IMR-90 (cell line): ENCODE data around the gene PLIN5. TPM values are rescaled to one million over a fixed set of nuclear protein-coding genes. Genes with fewer than 3 reads are reported as not detected.
"Not testable (repeated sequence)": the region's sequence is repeated elsewhere in the genome, so short reads cannot be mapped to it uniquely, and the experiment has no call there.

ENCODE experiments used
- ATAC-seq: fragments of 200-7000 bp; cut with Tn5 transposase; 2 replicates; pipeline ENCODE4 v1.9.1; 2020; ENCODE audit warnings: low read depth, mild to moderate bottlenecking, moderate library complexity
- BruUV-seq: library from RNA; stranded (reverse); fragments of 400-500 nt; replicated peaks from 2 replicates; lab custom pipeline; 2021; lab: Mats Ljungman, UMichigan
- CTCF ChIA-PET: fragments of 300-600 bp; formaldehyde crosslinking; extraction: SDS; loops from one replicate; lab custom pipeline; 2021; ENCODE audit warnings: antibody characterized with exemption; lab: Yijun Ruan, JAX
- POLR2A ChIA-PET: fragments of 300-600 bp; sonication (Branson Sonifier 250); formaldehyde crosslinking; loops from one replicate; lab custom pipeline; 2022; ENCODE audit warnings: antibody characterized with exemption; ENCODE audit not compliant: unreplicated experiment; lab: Charles Lee
- DNase-seq: peaks from one replicate; pipeline ENCODE4 v3.0.0; 2013
- H2AFZ ChIP-seq: replicated peaks from 2 replicates; pipeline ENCODE3; 2013; ENCODE audit warnings: low read length, mild to moderate bottlenecking; ENCODE audit not compliant: poor library complexity
- H2AK5ac ChIP-seq: 2 replicates; pipeline ENCODE4 v1.6.1; 2013; ENCODE audit warnings: low read depth, low read length, inconsistent platforms
- H2AK9ac ChIP-seq: replicated peaks from 2 replicates; pipeline ENCODE3; 2013; ENCODE audit warnings: mild to moderate bottlenecking, low read depth, low read length, moderate library complexity; ENCODE audit not compliant: poor library complexity
- H2BK120ac ChIP-seq: 2 replicates; pipeline ENCODE4 v1.6.1; 2013; ENCODE audit warnings: low read depth, low read length, inconsistent platforms
- H2BK15ac ChIP-seq: 3 replicates; pipeline ENCODE4 v1.6.1; 2013; ENCODE audit warnings: low read depth, low read length, inconsistent platforms
- H2BK20ac ChIP-seq: 2 replicates; pipeline ENCODE4 v1.6.1; 2013; ENCODE audit warnings: low read depth, mild to moderate bottlenecking, inconsistent platforms, low read length, moderate library complexity
- H2BK5ac ChIP-seq: 2 replicates; pipeline ENCODE4 v1.6.1; 2013; ENCODE audit warnings: mild to moderate bottlenecking, low read depth, low read length, inconsistent platforms; ENCODE audit not compliant: poor library complexity, severe bottlenecking
- H3K14ac ChIP-seq: replicated peaks from 2 replicates; pipeline ENCODE4 v1.6.1; 2013; ENCODE audit warnings: low read depth, low read length, inconsistent platforms
- H3K18ac ChIP-seq: 2 replicates; pipeline ENCODE4 v1.6.1; 2013; ENCODE audit warnings: low read depth, low read length, control low read depth
- H3K23ac ChIP-seq: 2 replicates; pipeline ENCODE4 v1.6.1; 2013; ENCODE audit warnings: low read depth, low read length, inconsistent platforms
- H3K27ac ChIP-seq: 2 replicates; pipeline ENCODE4 v1.5.1; 2013; ENCODE audit warnings: mild to moderate bottlenecking, control low read depth, low read length; ENCODE audit not compliant: insufficient read depth
- H3K27me3 ChIP-seq: 2 replicates; pipeline ENCODE4 v1.6.1; 2013; ENCODE audit warnings: low read length; ENCODE audit not compliant: control insufficient read depth, insufficient read depth
- H3K36me3 ChIP-seq: 2 replicates; pipeline ENCODE4 v1.6.1; 2013; ENCODE audit warnings: low read length, mixed read lengths; ENCODE audit not compliant: control insufficient read depth, insufficient read depth
- H3K4ac ChIP-seq: 2 replicates; pipeline ENCODE4 v1.6.1; 2013; ENCODE audit warnings: low read depth, low read length, inconsistent platforms
- H3K4me1 ChIP-seq: 2 replicates; pipeline ENCODE4 v1.6.1; 2013; ENCODE audit warnings: low read length, mixed read lengths; ENCODE audit not compliant: control insufficient read depth, insufficient read depth
- H3K4me2 ChIP-seq: 2 replicates; pipeline ENCODE4 v1.6.1; 2013; ENCODE audit warnings: low read depth, mild to moderate bottlenecking, control low read depth, low read length, moderate library complexity
- H3K4me3 ChIP-seq: 2 replicates; pipeline ENCODE4 v1.5.1; 2013; ENCODE audit warnings: low read depth, mild to moderate bottlenecking, control low read depth, low read length, moderate library complexity; ENCODE audit not compliant: insufficient read depth
- H3K56ac ChIP-seq: 2 replicates; pipeline ENCODE4 v1.6.1; 2013; ENCODE audit warnings: low read length, inconsistent platforms; ENCODE audit not compliant: insufficient read depth; ENCODE audit errors: extremely low read depth
- H3K79me1 ChIP-seq, 2 experiments: 2 replicates each; pipeline ENCODE4 v1.6.1; 2013; ENCODE audit warnings: low read length in 2 of 2, inconsistent platforms in 1 of 2, low read depth in 1 of 2
- H3K9ac ChIP-seq: 2 replicates; pipeline ENCODE4 v1.6.1; 2013; ENCODE audit warnings: low read depth, low read length, control low read depth
- H3K9me1 ChIP-seq: 2 replicates; pipeline ENCODE4 v1.6.1; 2013; ENCODE audit warnings: low read length, inconsistent platforms; ENCODE audit not compliant: insufficient read depth
- H3K9me3 ChIP-seq: 2 replicates; pipeline ENCODE4 v1.6.1; 2013; ENCODE audit warnings: low read length; ENCODE audit not compliant: control insufficient read depth, insufficient read depth
- H4K20me1 ChIP-seq: 2 replicates; pipeline ENCODE4 v1.6.1; 2013; ENCODE audit warnings: low read length, inconsistent platforms; ENCODE audit not compliant: insufficient read depth
- H4K5ac ChIP-seq: 2 replicates; pipeline ENCODE4 v1.6.1; 2013; ENCODE audit warnings: mild to moderate bottlenecking, low read depth, low read length, control low read depth
- H4K8ac ChIP-seq, 2 experiments: 2 replicates each; pipeline ENCODE4 v1.6.1; 2013; ENCODE audit warnings: low read depth in 2 of 2, low read length in 2 of 2, control low read depth in 1 of 2, inconsistent platforms in 1 of 2
- H4K91ac ChIP-seq: 2 replicates; pipeline ENCODE4 v1.6.1; 2013; ENCODE audit warnings: low read depth, low read length, inconsistent platforms; ENCODE audit not compliant: insufficient read depth
- BHLHE40 ChIP-seq: fragments of 150-350 bp; IDR thresholded peaks from 2 replicates; pipeline ENCODE4 v1.6.1; 2016; ENCODE audit warnings: mild to moderate bottlenecking, low read depth, low read length
- ELK1 ChIP-seq: fragments of 150-350 bp; IDR thresholded peaks from 2 replicates; pipeline ENCODE4 v1.6.1; 2016; ENCODE audit warnings: low read depth, mild to moderate bottlenecking, low read length, moderate library complexity, borderline replicate concordance
- MAFK ChIP-seq: IDR thresholded peaks from 2 replicates; pipeline ENCODE4 v1.6.1; 2012; ENCODE audit warnings: low read depth, low read length, improper control_type of control experiment
- RAD21 ChIP-seq: IDR thresholded peaks from 2 replicates; pipeline ENCODE4 v1.6.1; 2012; ENCODE audit warnings: low read length, improper control_type of control experiment
- SMC3 ChIP-seq: fragments of 150-350 bp; IDR thresholded peaks from 2 replicates; pipeline ENCODE4 v1.6.1; 2016; ENCODE audit warnings: low read depth, mild to moderate bottlenecking, antibody characterized with exemption, low read length, moderate library complexity
- WGBS, 2 experiments: methylation state at CpG; one replicate each; pipeline versions ENCODE4 v1.1.5 to v1.1.7; 2013; ENCODE audit warnings: missing lambda C conversion rate in 2 of 2; ENCODE audit not compliant: insufficient read length in 1 of 2; ENCODE audit errors: extremely low coverage in 2 of 2; 5-methylcytosine and 5-hydroxymethylcytosine counted together
- dilution Hi-C: fragments of 300-500 bp; cut with HindIII; formaldehyde crosslinking; loops from one replicate; pipeline ENCODE4 v1.14.3; 2018; ENCODE audit warnings: low sequenced_read_pairs; ENCODE audit not compliant: unreplicated experiment
- in situ Hi-C: fragments of 300-500 bp; cut with MboI; formaldehyde crosslinking; loops from 3 replicates; pipeline ENCODE4 v1.14.3; 2019; ENCODE audit warnings: low sequenced_read_pairs, inconsistent platforms, mixed read lengths
- intact Hi-C: fragments of 100-400 bp; cut with micrococcal nuclease; formaldehyde crosslinking; loops from 2 replicates; pipeline ENCODE4 v1.10.0; 2022
- polyA plus RNA-seq, 3 experiments: library from polyadenylated mRNA; depleted of rRNA; stranded (reverse); fragments of >200 nt; gene quantifications; 2 replicates each; pipeline ENCODE4 v1.2.3, GENCODE V29; 2012; ENCODE audit warnings: low replicate concordance in 1 of 3
- total RNA-seq: library from RNA; depleted of rRNA; stranded (reverse); fragments of >200 nt; gene quantifications from 2 replicates; pipeline ENCODE4 v1.2.3, GENCODE V29; 2012

Gene PLIN5
- total and polyA plus RNA-seq, 2 of the 4 experiments (the other 2 are of a cell fraction), result not detected

GRCh38 chr19:4542896-4543841 is 8.1 kb upstream of the PLIN5 start:
- Histone ChIP-seq H3K4me2 (no peak overlapping the region), H2AFZ (peak overlapping the region; percentile 43), H3K79me1 (no peaks in the 10 kb centered on the region), H4K91ac (no peak overlapping the region), H3K56ac (no peak overlapping the region), H2AK5ac (no peak overlapping the region), H3K4ac (no peak overlapping the region), H3K4me1 (no peaks in the 10 kb centered on the region), H3K14ac (no peak overlapping the region), H3K27me3 (peaks cover 14% of the 10 kb centered on the region; the same call in 1 of the 2 replicates), H3K9ac (no peak overlapping the region), H2BK15ac (no peak overlapping the region), H3K23ac (no peak overlapping the region), H2AK9ac (peak overlapping the region; percentile 16), H2BK20ac (no peak overlapping the region), H3K9me3 (peaks cover 6% of the 10 kb centered on the region), H3K36me3 (no peaks in the 10 kb centered on the region), H3K27ac (no peak overlapping the region), H3K18ac (no peak overlapping the region), H4K8ac (no peak overlapping the region), H4K5ac (no peak overlapping the region), H3K9me1 (no peaks in the 10 kb centered on the region), H2BK120ac (no peak overlapping the region), H3K4me3 (no peak overlapping the region), H2BK5ac (no peak overlapping the region), H4K20me1 (no peaks in the 10 kb centered on the region)
- in situ Hi-C loops, result no loop called here
- dilution Hi-C loops, result no loop called here
- intact Hi-C loops, result no loop called here
- BruUV-seq, result no TSS peak
- TF ChIP-seq RAD21 (no peak), ELK1 (no peak), BHLHE40 (no peak), MAFK (no peak), SMC3 (no peak)
- 81% methylated on average over 29 of the region's 77 CpGs; no CpG with 5 or more reads in 1 of the 2 experiments for WGBS, 2 experiments
- ATAC-seq, result no peak
- ChIA-PET CTCF (no interaction called here), POLR2A (no interaction called here)
- no peak for DNase-seq

- DNase-seq, H3K23ac ChIP-seq, H3K56ac ChIP-seq, in situ Hi-C loops, BruUV-seq, H3K4me2 ChIP-seq, H3K36me3 ChIP-seq, H2BK5ac ChIP-seq, H2BK120ac ChIP-seq, dilution Hi-C loops, intact Hi-C loops, H2AK5ac ChIP-seq, H2BK15ac ChIP-seq, H3K9me3 ChIP-seq, H4K8ac ChIP-seq, H4K5ac ChIP-seq, H4K91ac ChIP-seq, H3K9me1 ChIP-seq, H3K4me3 ChIP-seq, H2BK20ac ChIP-seq, ATAC-seq, H3K14ac ChIP-seq, CTCF ChIA-PET, POLR2A ChIA-PET, H3K18ac ChIP-seq, H2AFZ ChIP-seq, H2AK9ac ChIP-seq, H3K4ac ChIP-seq, H3K4me1 ChIP-seq, H4K20me1 ChIP-seq, H3K27ac ChIP-seq, H3K9ac ChIP-seq, H3K79me1 ChIP-seq: not testable (repeated sequence)
- 93% methylated on average over 4 of the region's 12 CpGs; no CpG with 5 or more reads in 1 of the 2 experiments for WGBS, 2 experiments
- H3K27me3 ChIP-seq, result peaks cover 20% of the 10 kb centered on the region; the same call in 1 of the 2 replicates
Observed at GRCh38 chr19:4541806-4542145, 6.8 kb upstream of the PLIN5 start.
